IPS-20b (cell line): Measurements from ENCODE around the gene GJD4.

ENCODE experiments used
- H3K27ac ChIP-seq: one replicate; pipeline ENCODE4 v1.5.1; 2013; ENCODE audit warnings: low read length
- H3K27me3 ChIP-seq: 2 replicates; pipeline ENCODE4 v1.6.1; 2013; ENCODE audit warnings: mild to moderate bottlenecking, low read length, inconsistent platforms; ENCODE audit not compliant: insufficient read depth
- H3K36me3 ChIP-seq: 2 replicates; pipeline ENCODE4 v1.6.1; 2013; ENCODE audit warnings: low read depth, mild to moderate bottlenecking, inconsistent platforms, low read length, moderate library complexity; ENCODE audit not compliant: insufficient read depth
- H3K4me1 ChIP-seq: 2 replicates; pipeline ENCODE4 v1.6.1; 2013; ENCODE audit warnings: mild to moderate bottlenecking, control low read depth, inconsistent platforms, low read length, moderate library complexity; ENCODE audit not compliant: insufficient read depth
- H3K4me3 ChIP-seq: 2 replicates; pipeline ENCODE4 v1.5.1; 2013; ENCODE audit warnings: mild to moderate bottlenecking, low read length, inconsistent platforms
- H3K9ac ChIP-seq: 2 replicates; pipeline ENCODE4 v1.6.1; 2013; ENCODE audit warnings: low read depth, mild to moderate bottlenecking, inconsistent platforms, low read length, moderate library complexity
- H3K9me3 ChIP-seq: 2 replicates; pipeline ENCODE4 v1.6.1; 2013; ENCODE audit warnings: mild to moderate bottlenecking, low read depth, low read length, inconsistent platforms; ENCODE audit not compliant: insufficient read depth

GJD4 gene

DNA sequence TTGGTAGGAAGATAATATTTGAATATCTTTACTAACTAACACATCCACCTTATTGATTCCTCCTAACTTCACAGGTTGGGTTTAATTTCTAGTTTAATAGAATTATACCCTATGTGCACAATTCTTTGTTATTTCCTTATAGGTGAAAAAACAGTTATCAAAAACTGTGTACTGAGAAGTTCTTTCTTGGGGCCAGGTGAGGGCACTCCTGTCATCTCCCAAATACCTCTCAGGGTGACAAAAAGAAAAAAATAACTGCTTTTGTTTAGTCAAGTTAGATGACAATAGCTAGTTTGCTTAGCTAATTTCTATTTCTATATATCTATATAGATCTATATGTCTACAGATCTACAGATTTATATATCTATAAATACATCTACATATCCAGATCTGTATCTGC is 26.9 kb downstream of the GJD4 start:
- Histone ChIP-seq H3K27me3 (no peaks in the 10 kb centered on the region; the same call in 1 of the 2 replicates), H3K9ac (no peak overlapping the region), H3K9me3 (no peaks in the 10 kb centered on the region), H3K4me1 (peaks cover 19% of the 10 kb centered on the region; the same call in 1 of the 2 replicates), H3K27ac (no peak overlapping the region), H3K4me3 (no peak overlapping the region), H3K36me3 (no peaks in the 10 kb centered on the region)

DNA sequence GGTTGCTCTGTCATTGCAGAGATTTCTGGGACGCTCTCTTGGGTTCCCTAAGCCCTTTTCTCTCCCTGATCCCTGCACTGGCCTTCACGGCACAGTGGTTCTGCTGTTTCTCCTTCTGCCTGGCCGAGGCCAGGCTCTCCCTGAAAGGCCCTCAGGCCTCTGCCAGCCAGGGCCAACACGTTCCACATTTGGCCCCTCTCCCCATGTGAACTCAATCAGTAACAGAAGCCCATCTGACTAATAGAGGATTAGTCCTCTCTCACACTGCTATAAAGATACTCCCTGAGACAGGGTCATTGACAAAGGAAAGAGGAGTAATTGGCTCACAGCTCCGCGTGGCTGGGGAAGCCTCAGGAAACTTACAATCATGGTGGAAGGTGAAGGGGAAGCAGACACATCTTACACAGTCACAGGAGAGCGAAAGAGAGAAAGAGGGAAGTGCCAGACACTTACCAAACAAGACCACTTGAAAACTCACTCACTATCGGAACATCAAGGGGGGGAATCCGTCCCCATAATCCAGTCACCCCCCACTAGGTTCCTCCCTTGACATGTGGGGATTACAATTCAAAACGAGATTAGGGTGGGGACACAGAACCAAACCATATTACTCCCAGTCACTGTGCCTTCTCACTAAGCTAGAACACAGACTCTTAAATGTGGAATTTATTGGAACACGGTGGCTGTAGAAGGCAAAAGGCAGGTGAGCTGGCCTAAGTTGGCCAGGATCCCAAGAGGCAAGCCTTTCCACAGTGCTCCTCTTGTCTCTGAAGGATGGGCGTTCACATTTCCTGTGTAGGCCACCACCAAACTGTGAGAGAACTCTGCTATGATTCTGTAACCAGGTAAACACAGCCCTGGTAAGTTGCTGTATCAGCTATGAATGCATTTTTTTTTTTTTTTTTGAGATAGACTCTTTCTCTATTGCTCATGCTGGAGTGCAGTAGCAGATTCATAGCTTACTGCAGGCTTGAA is 28.2 kb downstream of the GJD4 start:
- Histone ChIP-seq H3K9me3 (no peaks in the 10 kb centered on the region), H3K9ac (no peak overlapping the region), H3K27me3 (peaks cover 6% of the 10 kb centered on the region; the same call in 1 of the 2 replicates), H3K4me3 (no peak overlapping the region), H3K27ac (no peak overlapping the region), H3K36me3 (no peaks in the 10 kb centered on the region), H3K4me1 (peaks cover 28% of the 10 kb centered on the region; the same call in 1 of the 2 replicates)

DNA sequence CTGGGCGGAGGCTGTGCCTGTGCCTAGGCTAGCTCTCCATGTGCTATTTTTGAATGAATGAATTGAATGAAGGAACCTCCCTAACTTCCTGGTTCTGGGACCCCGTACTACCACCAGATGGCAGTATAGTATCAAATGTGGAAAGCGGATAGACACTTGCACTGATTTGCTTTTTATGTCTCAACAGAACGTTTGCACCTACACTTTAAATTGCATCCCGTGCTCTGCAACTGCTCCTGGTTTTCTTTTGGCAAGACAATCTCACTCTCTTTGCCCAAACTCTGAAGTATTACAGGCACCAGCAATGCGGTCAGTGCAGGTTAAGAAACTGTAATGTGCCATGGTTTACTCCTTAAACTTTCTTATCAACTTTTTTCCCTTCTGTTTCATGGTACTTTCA is 30.4 kb downstream of the GJD4 start:
- Histone ChIP-seq H3K27ac (no peak overlapping the region), H3K9me3 (no peaks in the 10 kb centered on the region), H3K9ac (no peak overlapping the region), H3K4me1 (peaks cover 29% of the 10 kb centered on the region; the same call in 1 of the 2 replicates), H3K4me3 (no peak overlapping the region), H3K27me3 (peaks cover 16% of the 10 kb centered on the region), H3K36me3 (no peaks in the 10 kb centered on the region)

DNA sequence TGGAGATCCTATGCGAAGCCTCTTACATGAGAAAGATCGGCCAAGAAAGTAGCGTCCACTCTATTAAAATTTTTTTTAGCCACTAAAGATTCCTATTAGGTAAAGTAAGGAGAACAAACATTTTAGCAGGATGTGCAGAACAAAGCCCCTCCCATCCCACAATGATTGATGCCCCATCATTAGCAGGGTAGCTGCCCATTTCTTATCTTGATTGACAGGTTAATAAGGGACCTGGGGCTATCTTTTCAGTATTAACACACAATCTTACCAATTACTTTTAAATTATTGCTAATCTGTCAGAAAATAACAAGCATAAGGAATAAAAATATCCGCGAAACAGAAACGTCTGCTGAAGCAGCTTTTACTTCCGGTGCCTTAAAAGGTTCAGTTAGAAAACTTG is 31.8 kb downstream of the GJD4 start:
- Histone ChIP-seq H3K27me3 (peaks cover 22% of the 10 kb centered on the region), H3K9ac (peak overlapping the region; percentile 37; the same call in 1 of the 2 replicates), H3K36me3 (no peaks in the 10 kb centered on the region), H3K4me3 (peak overlapping the region; percentile 72), H3K9me3 (no peaks in the 10 kb centered on the region), H3K27ac (no peak overlapping the region), H3K4me1 (peaks cover 29% of the 10 kb centered on the region; the same call in 1 of the 2 replicates)

DNA sequence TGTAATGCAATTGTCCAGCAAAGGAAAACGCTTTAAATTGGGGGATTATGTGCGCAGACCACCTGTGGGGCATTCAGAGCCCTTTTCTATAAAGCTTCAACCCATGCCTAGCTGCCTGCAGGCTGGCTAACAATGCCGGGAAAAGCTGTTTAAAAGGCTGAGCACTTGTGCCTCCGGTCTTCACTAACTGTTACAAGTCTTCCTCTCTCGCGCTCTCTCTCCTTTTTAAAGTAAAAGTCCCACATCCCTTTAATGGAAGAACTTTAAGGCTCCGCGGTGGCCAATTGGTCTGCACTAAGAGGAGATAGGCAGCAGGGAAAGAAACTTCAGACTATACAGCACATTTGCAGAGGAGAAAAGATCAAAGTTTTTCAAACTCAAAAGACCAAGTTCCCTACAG is 32.3 kb downstream of the GJD4 start:
- no peak overlapping the region for H3K27ac ChIP-seq
- no peaks in the 10 kb centered on the region for H3K36me3 ChIP-seq
- H3K4me1 ChIP-seq, result peaks cover 28% of the 10 kb centered on the region; the same call in 1 of the 2 replicates
- peak overlapping the region; percentile 37; the same call in 1 of the 2 replicates for H3K9ac ChIP-seq
- H3K27me3 ChIP-seq, result peaks cover 22% of the 10 kb centered on the region
- H3K9me3 ChIP-seq, result no peaks in the 10 kb centered on the region
- H3K4me3 ChIP-seq, result peak overlapping the region; percentile 72

DNA sequence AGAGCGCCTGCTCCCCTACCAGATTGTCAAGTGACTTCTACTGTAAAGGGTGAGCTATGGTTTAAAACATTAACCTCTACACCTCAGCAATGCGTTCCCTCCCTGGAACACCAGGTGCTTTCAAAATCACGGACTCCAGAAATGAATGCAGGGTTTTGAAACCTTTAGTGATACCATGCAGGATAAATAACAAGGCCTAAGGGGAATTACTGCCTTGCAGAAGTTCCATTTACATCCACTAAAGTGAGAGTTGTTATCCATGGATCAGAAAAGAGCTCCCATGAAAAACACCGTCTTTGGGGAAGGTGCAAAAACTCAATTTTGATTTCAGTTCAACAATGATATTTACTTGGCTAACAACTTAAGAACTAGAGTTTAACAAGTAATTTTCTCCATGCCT is 33.0 kb downstream of the GJD4 start:
- no peak overlapping the region for H3K27ac ChIP-seq
- H3K9ac ChIP-seq, result peak overlapping the region; percentile 11; the same call in 1 of the 2 replicates
- no peaks in the 10 kb centered on the region for H3K36me3 ChIP-seq
- H3K9me3 ChIP-seq, result no peaks in the 10 kb centered on the region
- H3K4me3 ChIP-seq, result peak overlapping the region; percentile 72
- peaks cover 25% of the 10 kb centered on the region; the same call in 1 of the 2 replicates for H3K4me1 ChIP-seq
- H3K27me3 ChIP-seq, result peaks cover 22% of the 10 kb centered on the region

DNA sequence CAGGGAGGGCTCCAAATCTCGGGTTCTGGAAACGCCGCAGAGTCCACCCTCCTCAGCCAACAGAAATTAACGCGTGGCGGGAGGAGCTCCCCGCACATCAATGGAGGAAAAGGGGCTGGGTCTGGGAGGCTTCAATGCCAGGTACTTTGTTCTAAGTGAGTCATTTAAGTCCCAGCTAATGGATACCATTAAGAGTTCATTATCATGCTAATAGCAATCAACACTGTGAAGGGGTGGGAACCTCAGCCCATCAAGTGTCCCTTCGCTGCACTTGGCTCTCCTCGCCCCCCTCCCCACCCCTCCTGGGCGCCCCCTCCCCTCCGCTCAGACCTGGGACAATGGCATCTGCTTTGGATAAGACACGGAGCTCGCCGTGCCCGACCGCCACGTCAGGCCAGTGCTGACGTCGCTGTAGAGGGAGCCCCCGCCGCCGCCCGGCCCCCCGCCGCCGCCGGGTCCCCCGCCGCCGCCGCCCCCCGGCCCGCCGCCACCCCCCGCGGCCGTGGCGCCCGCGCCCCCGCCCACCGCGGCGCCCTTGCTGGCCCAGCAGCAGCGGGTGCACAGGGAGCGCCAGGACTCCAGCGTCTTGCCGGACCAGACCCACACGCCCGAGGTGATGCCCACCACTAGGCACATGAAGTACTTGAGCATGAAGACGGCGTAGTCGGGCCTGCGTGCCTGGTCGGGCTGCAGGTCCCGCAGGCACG is 34.0 kb downstream of the GJD4 start:
- Histone ChIP-seq H3K4me3 (peak overlapping the region; percentile 72), H3K4me1 (peaks cover 25% of the 10 kb centered on the region; the same call in 1 of the 2 replicates), H3K9me3 (no peaks in the 10 kb centered on the region), H3K27me3 (peaks cover 29% of the 10 kb centered on the region), H3K27ac (no peak overlapping the region), H3K36me3 (no peaks in the 10 kb centered on the region), H3K9ac (no peak overlapping the region)

DNA sequence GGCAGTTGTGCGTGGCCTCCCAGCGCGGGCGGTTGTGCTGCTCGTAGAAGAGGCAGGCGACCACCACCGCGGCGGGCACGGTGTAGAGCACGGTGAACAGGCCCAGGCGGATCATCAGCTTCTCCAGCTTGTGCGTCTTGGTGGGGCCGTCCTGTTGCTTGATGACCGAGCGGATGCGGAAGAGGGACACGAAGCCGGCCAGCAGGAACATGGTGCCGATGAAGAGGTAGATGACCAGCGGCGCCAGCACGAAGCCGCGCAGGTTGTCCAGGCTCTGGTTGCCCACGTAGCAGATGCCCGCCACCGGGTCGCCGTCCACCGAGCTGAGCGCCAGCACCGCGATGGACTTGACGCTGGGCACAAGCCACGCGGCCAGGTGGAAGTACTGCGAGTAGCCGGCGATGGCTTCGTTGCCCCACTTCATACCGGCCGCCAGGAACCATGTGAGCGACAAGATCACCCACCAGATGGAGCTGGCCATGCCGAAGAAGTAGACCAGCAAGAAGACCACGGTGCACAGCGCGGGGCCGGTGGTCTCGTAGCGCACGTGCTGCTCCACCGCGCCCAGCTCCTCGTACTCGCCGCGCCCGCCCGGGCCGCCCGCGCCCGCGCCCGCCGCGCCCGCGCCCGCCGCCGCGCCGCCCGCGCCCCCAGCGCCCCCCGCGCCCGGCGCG is 34.7 kb downstream of the GJD4 start:
- Histone ChIP-seq H3K9ac (no peak overlapping the region), H3K27ac (no peak overlapping the region)

DNA sequence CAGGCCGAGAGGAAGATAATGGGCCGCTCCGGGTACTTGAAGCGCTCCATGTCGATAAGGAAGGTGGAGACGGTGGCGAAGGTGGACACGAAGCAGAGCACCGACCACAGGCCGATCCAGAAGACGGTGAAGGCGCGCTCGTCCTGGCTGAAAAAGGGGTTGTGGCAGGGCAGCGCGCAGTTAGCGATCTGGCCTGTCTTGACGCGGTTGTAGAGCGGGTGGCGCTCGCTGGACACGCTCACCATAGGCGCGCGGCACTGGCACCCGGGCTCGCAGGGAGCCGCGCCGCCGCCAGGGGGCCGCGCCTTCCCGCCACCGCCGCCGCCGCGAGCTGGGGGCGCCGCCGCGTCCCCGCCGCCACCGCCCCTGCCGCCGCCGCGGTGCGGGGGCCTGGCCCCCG is 35.3 kb downstream of the GJD4 start:
- Histone ChIP-seq H3K27ac (no peak overlapping the region), H3K4me3 (peak overlapping the region; percentile 63; the same call in 1 of the 2 replicates)

More for the DNA sequence above, 34.7 kb downstream of the GJD4 start:
- Histone ChIP-seq H3K4me3 (peak overlapping the region; percentile 63), H3K36me3 (no peaks in the 10 kb centered on the region), H3K9me3 (no peaks in the 10 kb centered on the region), H3K4me1 (peaks cover 25% of the 10 kb centered on the region; the same call in 1 of the 2 replicates), H3K27me3 (peaks cover 36% of the 10 kb centered on the region)

DNA sequence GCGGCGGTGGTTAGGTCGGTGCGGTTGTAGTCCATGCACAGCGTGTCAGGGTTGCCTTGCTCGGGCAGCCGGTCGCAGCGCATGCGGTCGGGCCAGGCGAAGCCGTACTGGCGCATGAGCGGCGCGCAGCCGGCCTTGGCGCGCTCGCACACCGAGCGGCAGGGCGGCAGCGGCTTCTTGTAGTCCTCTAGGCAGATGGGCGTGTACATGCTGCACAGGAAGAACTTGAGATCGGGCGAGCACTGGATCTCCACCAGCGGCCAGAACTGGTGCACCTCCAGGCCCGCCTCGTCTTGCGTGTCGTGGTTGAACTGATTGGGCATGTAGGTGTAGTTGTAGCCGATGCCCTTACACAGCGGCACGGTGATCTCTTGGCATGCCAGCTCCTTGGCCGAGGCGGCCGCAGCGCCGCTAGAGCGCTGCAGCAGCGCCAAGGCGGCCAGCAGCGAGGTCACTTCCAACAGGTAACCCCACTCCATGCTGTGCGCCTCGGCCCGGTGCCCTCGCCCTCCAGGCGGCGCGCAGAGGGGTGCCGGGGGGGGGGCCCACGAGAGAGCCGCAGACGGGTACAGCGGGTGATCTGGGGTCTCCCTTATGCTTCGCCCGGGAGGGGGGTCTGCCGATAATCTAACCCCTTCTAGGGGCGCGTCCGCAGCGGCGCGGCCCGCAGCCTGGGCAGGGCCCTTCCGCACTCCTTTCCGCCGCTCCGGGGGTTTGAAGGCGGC is 36.0 kb downstream of the GJD4 start:
- peak overlapping the region; percentile 80 for H3K4me3 ChIP-seq
- peak overlapping the region; percentile 67 for H3K9ac ChIP-seq
- H3K4me1 ChIP-seq, result peaks cover 19% of the 10 kb centered on the region; the same call in 1 of the 2 replicates
- no peaks in the 10 kb centered on the region for H3K36me3 ChIP-seq
- H3K9me3 ChIP-seq, result no peaks in the 10 kb centered on the region
- no peak overlapping the region for H3K27ac ChIP-seq
- peaks cover 45% of the 10 kb centered on the region for H3K27me3 ChIP-seq

More for the DNA sequence above, 35.3 kb downstream of the GJD4 start:
- Histone ChIP-seq H3K4me1 (peaks cover 25% of the 10 kb centered on the region; the same call in 1 of the 2 replicates), H3K9me3 (no peaks in the 10 kb centered on the region), H3K36me3 (no peaks in the 10 kb centered on the region), H3K27me3 (peaks cover 42% of the 10 kb centered on the region), H3K9ac (no peak overlapping the region)
